ENCODE results near the gene PRR29.

PRR29 gene

DNA sequence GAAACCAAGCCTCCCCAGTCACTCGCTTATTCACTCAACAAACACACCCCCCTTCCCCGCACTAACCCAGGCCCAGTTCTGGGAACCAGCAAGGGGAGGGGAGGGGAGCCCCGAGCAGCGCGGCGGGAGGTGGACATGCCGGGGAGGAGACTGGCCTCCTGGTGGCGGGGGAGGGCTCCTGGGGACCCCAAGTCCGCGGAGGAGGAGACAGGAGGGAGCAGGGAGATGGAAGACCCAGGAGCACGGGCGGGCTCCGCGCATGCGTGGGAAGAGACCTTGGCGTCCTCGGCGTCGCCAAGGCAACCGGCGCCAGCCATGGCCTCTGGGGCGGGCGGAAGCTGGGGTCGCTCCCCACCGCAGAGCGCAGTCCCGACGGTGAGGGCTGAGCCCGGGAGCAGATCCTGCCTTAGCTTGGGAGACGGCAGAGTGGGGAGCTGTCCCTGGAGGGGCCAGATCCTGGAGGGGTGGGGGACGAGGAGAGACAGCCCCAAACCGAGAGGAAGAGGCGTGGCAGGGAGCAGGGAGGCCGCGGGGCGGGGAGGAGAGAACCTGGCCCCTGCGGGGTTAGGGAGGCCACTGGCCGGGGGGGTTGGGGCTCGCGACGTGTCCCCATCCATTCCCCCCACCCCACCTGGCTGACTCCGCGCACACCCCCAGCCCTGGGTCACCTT, at the start of gene PRR29:
PRR29 (plus strand) TSS at position 302 of the 671 bp plus-strand sequence; CDS start at position 316, 14 bp downstream.
- peak; percentile 71 for DNase-seq

DNA sequence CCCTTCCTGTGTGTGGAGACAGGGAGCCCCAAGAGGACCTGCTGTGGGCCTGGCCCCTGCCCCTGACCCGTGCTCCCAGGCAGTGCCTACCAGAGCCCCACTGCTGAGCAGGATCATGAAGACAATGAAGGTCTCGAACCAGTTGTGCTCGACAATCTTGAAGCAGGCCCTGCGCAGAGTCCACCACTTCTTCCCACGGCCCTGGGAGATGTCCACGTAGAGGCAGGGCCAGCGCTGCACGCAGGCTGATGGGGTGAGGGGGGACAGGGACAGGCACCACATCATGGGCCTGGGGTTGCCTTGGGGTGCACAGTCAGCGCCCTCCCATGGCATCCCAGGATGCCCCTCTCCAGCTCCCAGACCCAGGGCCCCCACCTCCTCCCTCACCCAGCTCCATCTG, 49.6 kb upstream of the PRR29 start:
- no peak for DNase-seq

DNA sequence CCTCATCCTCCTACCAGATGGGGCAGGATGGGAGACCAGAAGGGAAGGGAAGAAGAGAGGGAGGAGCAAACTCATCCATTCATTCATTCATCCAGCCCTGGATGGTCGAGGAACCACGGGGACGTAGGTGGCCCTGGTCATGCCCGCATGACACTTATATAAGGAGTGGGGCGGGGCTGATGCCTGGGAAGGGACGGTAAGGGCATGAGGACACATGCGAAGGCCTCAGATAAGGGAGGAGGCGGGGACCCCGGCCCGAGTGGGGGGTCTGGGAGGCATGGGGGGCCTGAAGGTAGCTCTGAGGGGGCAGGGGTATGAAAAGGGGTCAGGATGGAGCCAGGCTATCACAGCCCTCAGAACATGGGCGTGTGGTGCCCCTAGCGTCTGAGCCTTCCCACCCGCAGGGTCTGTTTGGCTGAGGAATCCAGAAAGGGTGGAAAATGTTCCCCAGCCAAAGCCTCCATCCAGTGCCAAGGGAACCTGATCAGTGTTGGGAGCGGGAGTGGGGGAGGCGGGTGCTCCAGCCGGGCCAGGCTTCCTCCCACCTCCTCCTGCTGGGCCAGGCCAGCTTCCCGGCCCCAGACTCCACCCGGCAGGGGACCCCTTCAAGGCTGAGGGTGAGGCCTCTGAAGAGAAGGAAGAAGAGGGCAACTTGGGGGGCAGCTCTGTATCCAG, 48.4 kb upstream of the PRR29 start:
- no peak for DNase-seq

DNA sequence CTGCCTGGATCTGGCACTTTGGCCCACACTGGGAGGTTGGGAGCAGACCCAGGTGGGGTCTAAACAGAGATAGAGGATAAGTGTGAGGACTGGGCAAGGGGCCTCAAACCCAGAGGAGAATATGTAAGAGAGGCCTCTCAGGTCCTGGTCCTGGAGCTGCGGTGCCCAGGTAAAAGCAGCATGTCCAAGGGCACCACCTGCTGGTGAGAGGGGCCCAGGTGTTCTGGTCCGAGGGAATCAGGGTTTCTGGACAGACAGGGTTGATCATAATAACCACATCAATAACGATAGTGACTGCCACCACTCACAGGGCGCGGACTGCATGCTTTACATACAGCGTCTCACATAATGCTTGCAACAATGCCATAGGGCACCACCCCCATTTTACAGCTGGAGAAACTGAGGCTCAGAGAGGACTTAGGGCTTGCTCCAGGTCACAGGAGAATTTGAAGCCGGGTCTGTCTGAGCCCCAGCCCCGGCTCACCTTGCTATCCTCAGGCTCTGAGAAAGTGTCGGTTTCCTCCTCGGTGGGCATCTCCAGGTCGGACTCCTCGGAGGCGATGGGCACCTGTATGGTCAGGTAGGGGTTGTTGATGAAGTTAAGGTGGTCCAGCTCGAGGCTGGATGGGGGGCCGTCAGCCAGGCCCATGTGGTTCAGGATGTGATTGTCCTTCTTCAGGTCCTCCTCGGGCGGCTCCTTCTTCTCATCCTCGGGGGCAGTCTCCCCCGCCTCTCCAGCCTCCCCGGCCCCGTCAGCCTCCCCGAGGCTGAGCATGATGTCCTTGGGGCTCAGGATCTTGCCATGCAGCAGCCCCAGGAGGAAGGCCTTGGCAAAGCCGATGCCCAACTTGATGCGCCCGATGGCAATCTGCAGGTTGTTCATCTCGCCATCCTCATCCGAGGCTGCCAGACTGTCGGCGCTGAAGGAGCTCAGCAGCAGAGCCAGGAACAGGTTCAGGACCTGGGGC, 46.9 kb upstream of the PRR29 start:
- DNase-seq: no peak

DNA sequence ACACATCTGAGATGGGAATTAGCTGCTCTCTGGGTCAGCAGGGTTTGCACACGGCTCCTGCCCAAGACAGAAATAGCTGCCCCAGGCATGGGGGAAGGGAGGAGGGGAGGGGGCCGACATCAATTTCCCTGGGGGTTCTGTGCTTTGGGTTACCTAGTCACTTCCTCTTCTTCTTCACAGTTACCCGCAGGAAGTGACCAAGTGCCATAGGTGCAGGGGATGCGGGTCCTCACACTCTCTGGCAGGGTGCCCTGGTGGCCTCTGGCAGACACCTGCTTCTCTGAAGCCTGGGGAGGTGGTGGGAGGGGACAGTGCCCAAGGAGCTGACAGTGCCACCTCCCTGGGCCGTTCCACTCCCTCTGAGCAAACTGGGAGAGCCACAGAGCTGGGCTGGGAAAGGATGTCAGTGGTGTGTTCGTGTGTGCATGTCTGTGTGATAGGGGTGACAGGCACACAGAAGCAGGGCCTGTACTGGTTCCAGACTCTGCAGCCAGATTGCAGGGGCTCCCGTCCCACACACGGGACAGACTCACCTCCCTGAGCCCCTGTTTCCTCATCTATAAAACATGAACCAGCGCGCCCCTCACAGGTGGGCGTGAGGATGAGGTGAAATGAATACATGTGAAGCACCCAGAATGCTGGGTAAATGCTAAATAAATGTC, 43.6 kb upstream of the PRR29 start:
- peak; percentile 26 for DNase-seq

DNA sequence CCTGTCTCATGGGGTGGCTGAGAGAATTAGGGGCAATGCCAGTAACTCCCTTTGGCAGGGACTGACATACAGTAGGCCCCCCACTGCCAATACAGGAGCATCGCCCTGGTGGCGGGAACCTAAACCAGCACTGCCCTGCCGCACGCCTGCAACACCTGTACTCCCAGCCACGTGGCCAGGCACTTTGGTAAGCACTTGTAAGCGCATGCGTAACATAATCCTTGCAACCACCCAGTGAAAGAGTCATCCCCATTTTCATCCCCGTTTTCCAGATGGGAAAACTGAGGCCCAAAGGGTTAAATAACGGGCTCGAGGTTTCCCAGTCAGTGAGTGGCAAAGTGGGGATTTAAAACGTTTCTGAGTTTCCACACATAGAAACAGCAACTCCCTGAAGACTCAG, 42.9 kb upstream of the PRR29 start:
- DNase-seq: no peak

DNA sequence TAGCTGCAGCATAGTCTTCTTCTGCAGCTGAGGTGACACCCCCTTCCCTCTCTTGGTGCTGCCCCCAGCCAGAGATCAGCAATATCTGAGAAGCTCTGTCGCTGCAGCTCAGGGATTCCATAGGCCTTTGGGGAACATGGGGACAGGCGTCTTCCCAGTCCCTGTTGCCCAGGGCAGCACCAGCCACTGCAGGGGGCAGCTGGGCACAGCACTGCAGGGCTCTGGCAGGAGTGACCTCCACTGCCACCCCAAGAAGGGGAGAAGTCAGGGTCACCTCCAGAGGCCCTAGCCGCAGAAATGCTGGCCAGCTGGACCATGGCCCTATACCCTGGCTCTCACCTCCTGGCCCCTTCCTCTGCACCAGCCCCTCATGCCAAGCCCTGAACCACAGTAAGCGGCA, 42.4 kb upstream of the PRR29 start:
- no peak for DNase-seq

DNA sequence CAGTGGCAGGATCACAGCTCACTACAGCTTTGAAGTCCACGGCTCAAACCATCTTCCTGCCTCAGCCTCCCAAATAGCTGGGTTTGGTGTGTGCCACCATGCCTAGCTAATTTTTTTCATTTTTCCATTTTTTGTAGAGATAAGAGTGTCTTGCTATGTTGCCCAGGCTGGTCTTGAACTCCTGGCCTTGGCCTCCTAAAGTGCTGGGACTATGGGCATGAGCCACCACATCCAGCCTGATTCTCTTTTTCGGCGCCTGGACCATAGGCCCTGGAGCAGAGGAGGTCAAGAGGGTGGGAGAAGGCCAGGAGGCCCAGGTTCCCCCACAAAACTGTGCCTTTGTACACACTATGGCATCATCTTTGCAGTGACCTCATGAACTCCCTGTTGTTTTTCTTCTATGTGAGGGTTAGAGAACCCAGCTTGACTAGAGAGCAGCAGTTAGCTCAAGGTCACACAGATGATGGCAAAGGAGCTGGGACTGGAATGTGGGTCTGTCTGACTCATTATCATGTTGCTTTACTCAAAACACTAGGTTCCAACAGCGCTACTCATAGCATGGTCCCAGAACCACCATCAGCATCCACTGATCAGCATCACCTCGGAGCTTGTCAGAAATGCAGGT, 41.7 kb upstream of the PRR29 start:
- no peak for DNase-seq

DNA sequence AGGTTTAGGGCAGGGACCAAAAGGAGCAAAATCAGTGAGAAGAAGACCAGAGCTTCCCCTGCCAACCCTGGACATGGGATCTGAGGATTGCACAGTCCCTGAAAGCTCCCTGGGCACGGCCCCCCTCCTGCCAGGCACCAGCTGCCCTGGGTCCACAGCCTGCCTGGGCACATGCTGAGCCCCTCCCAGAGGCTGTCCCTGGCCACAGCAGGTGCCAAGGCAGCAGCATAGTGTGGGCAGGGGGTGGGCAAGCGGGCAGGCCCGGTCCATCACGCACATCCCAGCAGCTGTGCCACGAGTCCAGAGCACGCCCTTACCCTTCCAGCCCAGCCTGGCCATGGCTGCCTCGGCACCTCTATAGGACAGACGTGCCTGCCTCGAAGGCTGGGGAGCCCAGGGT, 38.1 kb upstream of the PRR29 start:
- no peak for DNase-seq

DNA sequence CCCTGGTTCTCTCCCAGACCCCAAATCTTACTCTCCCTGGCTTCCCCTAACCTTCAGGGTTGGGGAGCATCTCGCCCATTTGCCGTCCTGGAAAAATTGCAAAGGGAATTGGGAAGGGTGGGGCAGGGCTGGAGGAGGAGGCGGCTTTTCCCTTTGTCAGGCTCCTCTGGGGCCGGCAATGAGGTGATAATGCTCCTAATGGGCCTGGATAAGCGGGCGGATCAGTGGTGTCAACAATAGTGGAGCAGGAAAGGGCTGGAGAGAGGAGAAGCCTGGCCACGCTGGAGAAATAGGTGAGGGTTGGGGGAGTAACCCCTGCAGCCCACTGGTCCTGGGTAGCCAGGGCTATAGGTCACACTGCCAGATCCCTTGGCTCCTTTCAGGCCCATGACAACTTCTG, 37.7 kb upstream of the PRR29 start:
- no peak for DNase-seq

DNA sequence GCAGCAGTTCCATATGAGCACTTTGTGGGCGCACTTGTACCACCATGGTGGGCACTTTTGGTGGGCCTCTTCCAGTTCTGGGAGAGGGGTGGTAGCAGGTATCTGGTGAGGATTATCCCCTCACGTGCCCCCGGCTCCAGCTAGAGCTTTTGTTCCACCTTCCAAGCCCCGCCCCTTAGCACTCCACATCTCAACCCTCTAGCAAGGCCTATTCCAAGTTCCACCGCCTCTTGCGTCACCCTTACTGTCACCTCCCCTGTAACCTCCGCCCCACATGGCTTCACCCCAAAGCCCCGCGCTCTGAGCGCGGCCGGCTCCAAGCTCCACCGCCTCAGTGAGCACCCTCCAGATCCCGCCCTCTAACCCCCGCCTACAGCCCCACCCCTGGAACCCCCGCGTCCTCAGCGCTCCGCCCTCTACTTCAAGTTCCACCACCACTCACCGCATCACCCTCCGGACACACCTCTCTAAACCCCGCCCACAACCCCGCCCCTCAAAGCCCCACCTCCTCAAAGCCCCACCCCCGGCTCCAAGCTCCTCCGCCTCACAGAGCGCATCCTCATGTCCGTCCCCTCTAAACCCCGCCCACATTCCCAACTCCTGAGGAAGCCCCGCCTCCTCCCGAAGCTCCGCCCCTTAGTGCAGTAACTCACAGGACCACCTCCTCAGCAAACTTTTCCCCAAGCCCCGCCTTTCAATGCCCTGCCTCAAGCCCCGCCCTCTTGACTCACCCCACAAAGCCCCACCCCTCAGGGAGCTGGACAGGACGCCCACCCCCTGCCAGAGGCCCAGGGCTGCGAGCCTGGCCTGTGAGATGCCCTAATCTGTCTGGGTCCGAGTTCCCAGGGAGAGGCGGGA, 36.6 kb upstream of the PRR29 start:
- peak; percentile 27 for DNase-seq

DNA sequence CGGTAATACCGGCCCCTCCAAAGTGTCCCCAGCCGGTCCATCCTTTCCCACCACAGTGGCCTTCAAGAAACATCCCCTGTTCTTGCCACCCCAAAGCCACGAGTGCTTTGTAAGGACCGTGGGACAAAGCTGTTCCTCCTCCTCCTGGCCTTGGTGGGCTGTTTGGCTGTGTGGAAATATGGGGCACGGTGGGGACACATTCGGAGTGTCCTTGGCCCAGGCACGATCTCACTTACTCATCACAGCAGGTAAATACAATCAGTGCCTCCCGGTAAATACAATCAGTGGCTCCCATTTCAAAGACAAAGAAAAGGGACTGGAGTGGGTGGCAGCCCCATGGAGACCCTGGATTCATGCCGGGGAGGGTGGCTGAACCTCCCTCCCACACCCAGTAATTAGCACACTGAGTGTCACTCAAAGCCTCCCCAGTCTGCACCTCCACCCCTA, 35.8 kb upstream of the PRR29 start:
- DNase-seq: no peak

DNA sequence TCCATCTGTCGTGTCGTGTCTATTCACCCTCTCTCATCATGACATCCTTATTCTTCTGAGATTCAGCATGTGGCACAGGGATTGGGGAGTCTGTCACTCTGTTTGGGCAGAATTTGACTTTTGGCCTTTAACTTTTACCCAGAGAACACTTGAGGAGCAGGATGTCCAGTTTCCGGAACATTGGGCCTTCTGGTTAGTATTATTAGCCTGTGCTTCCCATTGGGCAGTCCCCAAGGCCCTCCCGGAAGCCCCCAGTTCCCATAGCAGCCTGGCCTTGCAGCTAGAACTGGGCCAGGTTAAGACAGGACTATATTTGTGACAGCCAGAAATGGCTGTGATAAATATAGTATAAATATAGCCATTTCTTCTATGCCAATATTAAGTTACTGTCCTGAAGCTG, 35.0 kb upstream of the PRR29 start:
- DNase-seq: no peak

DNA sequence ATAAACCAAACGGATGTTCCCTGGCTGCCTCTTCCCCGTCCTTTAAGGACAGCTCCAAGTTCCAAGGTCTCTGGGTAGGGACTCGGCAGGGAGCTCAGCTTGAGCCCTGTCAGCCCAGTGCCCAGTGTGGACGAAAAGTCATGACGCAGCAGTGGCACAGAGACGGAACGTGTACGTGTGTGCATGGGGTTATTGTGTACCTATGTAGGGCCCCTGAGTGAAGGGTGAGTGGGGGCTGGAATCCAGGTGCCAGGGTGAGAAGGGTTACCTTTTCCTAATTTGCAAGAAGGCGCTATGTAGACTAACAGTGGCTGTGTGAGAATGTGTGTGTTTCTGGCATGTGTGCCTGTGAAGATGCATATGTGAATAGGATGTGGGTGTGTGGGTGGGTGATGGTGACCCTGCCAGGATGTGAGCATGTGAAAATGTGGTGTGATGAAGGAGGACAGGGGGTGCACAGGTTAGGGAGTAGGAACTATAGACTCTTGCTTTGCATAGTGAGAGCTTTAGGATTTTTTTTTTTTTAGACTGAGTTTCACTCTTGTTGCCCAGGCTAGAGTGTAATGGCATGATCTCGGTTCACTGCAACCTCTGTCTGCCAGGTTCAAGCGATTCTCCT, 31.4 kb upstream of the PRR29 start:
- DNase-seq: no peak

DNA sequence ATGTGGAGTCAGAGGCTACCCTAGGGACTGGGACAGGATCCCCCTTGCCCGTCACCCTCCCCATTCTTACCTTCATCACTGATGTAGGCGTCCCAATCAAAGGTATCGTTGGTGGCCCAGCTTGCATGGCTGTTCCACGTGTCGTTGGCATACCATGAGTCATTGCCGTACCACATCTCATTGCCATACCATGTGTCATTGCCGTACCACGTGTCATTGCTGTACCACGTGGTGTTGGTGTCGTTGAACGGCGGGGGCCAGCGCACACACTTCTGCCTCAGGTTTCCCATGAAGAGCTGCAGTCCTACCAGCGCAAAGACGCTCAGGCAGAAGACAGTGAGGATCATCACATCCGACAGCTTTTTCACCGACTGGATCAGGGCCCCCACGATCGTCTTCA, 30.2 kb upstream of the PRR29 start:
- DNase-seq: no peak

DNA sequence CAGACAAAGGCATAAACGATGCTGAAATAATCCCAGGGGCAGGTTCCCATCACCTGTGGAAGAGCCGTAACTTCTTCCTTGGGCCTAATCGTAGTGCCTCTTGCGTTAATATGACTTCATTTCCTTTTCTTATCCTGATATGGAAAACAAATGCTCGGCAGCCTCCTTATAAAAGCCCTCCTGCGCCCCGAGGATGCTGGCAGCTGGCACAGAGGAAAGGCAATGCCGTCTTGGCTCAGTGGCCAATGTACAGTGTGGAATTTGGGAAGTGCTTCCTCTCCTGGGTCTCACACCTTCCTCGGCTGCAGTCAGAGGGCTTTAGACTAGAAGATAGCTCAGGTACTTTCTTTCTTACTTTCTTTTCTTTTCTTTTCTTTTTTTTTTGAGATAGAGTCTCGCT, 28.9 kb upstream of the PRR29 start:
- DNase-seq: no peak

DNA sequence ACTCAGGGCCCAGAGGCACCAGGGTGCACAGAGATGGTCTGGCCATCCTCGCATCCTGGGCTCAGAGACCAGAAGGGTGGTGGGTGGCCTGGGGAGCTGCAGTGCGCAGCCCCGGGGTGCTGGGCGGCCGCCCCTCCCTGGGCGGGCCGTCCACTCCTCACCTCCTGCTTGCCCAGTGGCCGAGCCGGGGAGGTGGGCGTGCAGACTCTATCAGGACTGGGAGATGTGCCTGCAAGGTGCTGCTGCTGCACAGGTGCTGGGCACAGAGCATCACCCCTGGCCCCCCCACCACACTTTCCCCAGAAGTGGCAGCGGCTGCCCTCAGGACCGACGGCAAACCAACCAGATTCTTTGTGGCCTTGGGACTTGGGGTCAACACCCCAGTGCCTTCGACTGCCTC, 25.4 kb upstream of the PRR29 start, which contains the start of gene SCN4A:
SCN4A (minus strand) TSS at position 123 of the 400 bp plus-strand sequence; CDS start at position 46, 77 bp downstream.
- DNase-seq: no peak

DNA sequence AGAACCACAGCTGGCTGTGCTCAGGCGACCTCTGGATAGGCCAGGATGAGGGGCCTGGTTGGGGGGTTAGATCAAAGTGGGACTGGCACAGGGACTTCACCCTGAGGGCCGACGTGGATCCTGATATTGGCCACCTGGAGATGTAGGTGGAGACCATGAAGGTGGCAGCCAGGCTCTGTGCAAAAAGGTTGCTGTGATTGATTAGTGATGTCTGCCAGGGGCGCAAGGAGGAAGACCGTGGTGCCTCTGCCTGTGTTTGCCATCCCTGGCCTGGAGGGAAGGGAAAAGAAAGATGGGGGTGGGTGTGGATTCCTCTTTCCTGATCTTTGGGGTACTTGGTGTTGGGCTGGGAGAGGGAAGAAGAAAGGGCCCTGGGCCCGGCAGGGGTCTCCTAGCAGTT, 24.9 kb upstream of the PRR29 start:
- no peak for DNase-seq

DNA sequence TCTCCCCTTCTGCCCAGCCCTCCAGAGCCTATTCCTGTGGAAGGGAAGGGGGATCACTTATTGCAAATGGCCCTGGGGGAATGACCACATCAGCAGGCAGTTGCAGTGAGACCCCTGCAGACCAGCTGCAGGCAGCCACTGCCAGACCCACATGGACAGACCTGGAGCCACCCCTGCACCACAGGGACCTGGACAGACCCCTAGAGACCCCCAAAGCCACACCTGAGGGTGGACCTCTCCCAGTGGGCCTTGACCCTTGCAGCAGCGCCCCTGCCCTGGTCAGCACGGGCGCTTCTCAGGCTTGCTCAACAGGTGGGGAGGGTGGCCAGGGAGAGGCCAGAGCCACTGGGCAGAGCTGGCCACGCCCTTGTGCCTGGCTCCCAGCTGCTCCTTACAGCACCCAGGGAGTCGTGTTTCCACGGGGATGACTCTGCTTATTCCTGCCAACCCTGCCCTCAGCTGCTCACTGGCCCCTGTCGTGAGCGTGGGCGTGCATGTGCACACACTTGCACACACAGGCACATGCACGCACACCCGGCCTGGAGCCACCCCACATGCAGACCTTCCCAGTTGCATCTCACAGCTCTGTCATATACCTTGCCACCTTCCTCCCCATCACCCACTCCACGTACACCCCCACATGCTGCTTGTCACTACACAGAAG, 24.1 kb upstream of the PRR29 start:
- DNase-seq: no peak

DNA sequence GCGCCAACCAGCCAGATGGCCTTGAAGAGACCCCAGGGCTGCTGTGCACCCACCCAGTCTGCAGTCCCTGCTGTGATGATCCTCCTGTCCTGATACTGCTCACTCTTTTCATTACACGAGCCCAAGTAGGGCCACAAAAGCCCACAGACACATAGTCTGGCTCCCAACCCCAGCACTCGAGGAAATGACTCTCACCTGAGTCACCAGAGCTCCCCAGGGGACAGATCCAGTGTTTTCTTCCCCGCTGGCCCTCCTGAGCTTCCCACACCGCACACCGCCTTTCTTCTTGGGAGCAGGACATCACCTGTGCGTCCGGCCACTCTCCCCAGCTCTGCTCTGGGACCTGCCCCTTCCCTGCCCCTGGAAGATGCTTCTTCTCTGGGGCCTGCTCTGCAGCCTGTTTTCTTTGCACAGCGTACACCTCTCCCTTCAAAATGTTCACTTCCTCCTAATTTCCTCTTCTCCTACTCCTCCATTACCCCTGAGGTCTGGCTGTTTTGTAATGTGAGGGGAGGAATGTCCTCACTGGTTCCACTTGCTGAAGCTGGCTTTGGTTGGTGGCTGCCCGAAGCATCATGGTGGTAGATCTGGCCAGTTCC, 23.5 kb upstream of the PRR29 start:
- DNase-seq: no peak

Data from activated naive CD4-positive, alpha-beta T cell treated with anti-CD3 and anti-CD28 coated beads, Interleukin-2, amount 50 U/mL, for 16 hours (primary cell).